ENCODE data around the gene VRK3. TPM values are rescaled to one million over a fixed set of nuclear protein-coding genes. Genes with fewer than 3 reads are reported as not detected.

The VRK3 gene
- total RNA-seq, 5 donors from 2014 or later (not counting 1 experiment from before 2014, with no cell fraction given): 84.0 to 104 (median 99.3) TPM

- no peaks in the 10 kb centered on the region for H3K27me3 Mint-ChIP-seq
- CTCF ChIA-PET: no interaction called here
- Histone ChIP-seq H3K9me3 (peaks cover 4% of the 10 kb centered on the region), H3K4me1 (ENCODE audit: control insufficient read depth in 1 of 2, extremely low read depth in 1 of 2, insufficient read depth in 2 of 2, low read length in 2 of 2) (no peaks in the 10 kb centered on the region), H3K4me3 (ENCODE audit: control insufficient read depth in 1 of 2, extremely low read depth in 1 of 2, low read length in 1 of 2) (no peak overlapping the region), H3K36me3 (ENCODE audit: control insufficient read depth in 2 of 2, extremely low read depth in 1 of 2, insufficient read depth in 1 of 2, low read length in 1 of 2) (peaks cover 27 to 77% of the 10 kb centered on the region in 2 donors), H3K27me3 (replicated peaks in 1 of 2; ENCODE audit: control insufficient read depth in 2 of 2, extremely low read depth in 1 of 2, insufficient read depth in 2 of 2, low read length in 1 of 2) (no peaks in the 10 kb centered on the region), H3K27ac (ENCODE audit: low read length) (no peak overlapping the region)
- no peak for DNase-seq
- peaks cover 9 to 16% (median 14%) of the 10 kb centered on the region in 3 donors for H3K9me3 Mint-ChIP-seq
- POLR2A ChIA-PET: no interaction called here
- WGBS (ENCODE audit: insufficient coverage): 94% methylated on average over 2 of the region's 3 CpGs
- peaks cover 66% of the 10 kb centered on the region for H3K36me3 Mint-ChIP-seq
- H3K27ac Mint-ChIP-seq: no peak overlapping the region
- peaks cover 0 to 4% (median 0%) of the 10 kb centered on the region in 3 donors for H3K4me1 Mint-ChIP-seq
- no peak for ATAC-seq (replicated peaks in 1 of 4)
- no peak overlapping the region for H3K4me3 Mint-ChIP-seq
Measured at GRCh38 chr19:50039968-50040367, 14.8 kb upstream of the VRK3 start.

- Histone ChIP-seq H3K4me1 (ENCODE audit: control insufficient read depth in 1 of 2, extremely low read depth in 1 of 2, insufficient read depth in 2 of 2, low read length in 2 of 2) (no peaks in the 10 kb centered on the region), H3K27ac (ENCODE audit: low read length) (no peak overlapping the region), H3K36me3 (ENCODE audit: control insufficient read depth in 2 of 2, extremely low read depth in 1 of 2, insufficient read depth in 1 of 2, low read length in 1 of 2) (peaks cover 19 to 77% of the 10 kb centered on the region in 2 donors), H3K4me3 (ENCODE audit: control insufficient read depth in 1 of 2, extremely low read depth in 1 of 2, low read length in 1 of 2) (no peak overlapping the region), H3K27me3 (replicated peaks in 1 of 2; ENCODE audit: control insufficient read depth in 2 of 2, extremely low read depth in 1 of 2, insufficient read depth in 2 of 2, low read length in 1 of 2) (no peaks in the 10 kb centered on the region), H3K9me3 (no peaks in the 10 kb centered on the region)
- WGBS (ENCODE audit: insufficient coverage): 94% methylated on average over 3 of the region's 3 CpGs
- Mint-ChIP-seq H3K36me3 (peaks cover 65% of the 10 kb centered on the region), H3K27me3 (no peaks in the 10 kb centered on the region), H3K4me1 (peaks cover 4 to 16% (median 4%) of the 10 kb centered on the region in 3 donors), H3K9me3 (no peaks in the 10 kb centered on the region), H3K27ac (no peak overlapping the region), H3K4me3 (no peak overlapping the region)
- ChIA-PET POLR2A (no interaction called here), CTCF (no interaction called here)
- DNase-seq: no peak
- no peak for ATAC-seq (replicated peaks in 1 of 4)
Measured at GRCh38 chr19:50036908-50037307, 11.7 kb upstream of the VRK3 start.

- peaks cover 46% of the 10 kb centered on the region for H3K36me3 Mint-ChIP-seq
- H3K4me1 ChIP-seq (ENCODE audit: control insufficient read depth in 1 of 2, extremely low read depth in 1 of 2, insufficient read depth in 2 of 2, low read length in 2 of 2): peaks cover 0 to 18% of the 10 kb centered on the region in 2 experiments
- peaks cover 17 to 42% of the 10 kb centered on the region in 2 donors for H3K36me3 ChIP-seq (ENCODE audit: control insufficient read depth in 2 of 2, extremely low read depth in 1 of 2, insufficient read depth in 1 of 2, low read length in 1 of 2)
- no peak overlapping the region for H3K4me3 ChIP-seq (ENCODE audit: control insufficient read depth in 1 of 2, extremely low read depth in 1 of 2, low read length in 1 of 2)
- DNase-seq (no peak), ATAC-seq (replicated peaks in 1 of 4) (no peak)
- CTCF ChIA-PET: no interaction called here
- H3K4me3 Mint-ChIP-seq: no peak overlapping the region
- no peaks in the 10 kb centered on the region for H3K9me3 Mint-ChIP-seq
- no peaks in the 10 kb centered on the region for H3K9me3 ChIP-seq
- 98% methylated on average over 6 of the region's 11 CpGs for WGBS (ENCODE audit: insufficient coverage)
- POLR2A ChIA-PET: no interaction called here
- peaks cover 17 to 39% (median 24%) of the 10 kb centered on the region in 3 donors for H3K4me1 Mint-ChIP-seq
- H3K27ac Mint-ChIP-seq: no peak overlapping the region
- no peaks in the 10 kb centered on the region for H3K27me3 ChIP-seq (replicated peaks in 1 of 2; ENCODE audit: control insufficient read depth in 2 of 2, extremely low read depth in 1 of 2, insufficient read depth in 2 of 2, low read length in 1 of 2)
- H3K27ac ChIP-seq (ENCODE audit: low read length): no peak overlapping the region
- no peaks in the 10 kb centered on the region for H3K27me3 Mint-ChIP-seq
Measured at GRCh38 chr19:50030937-50031336, 5.8 kb upstream of the VRK3 start.

GRCh38 chr19:50030225-50030624 is 5.1 kb upstream of the VRK3 start:
- H3K4me1 Mint-ChIP-seq: peaks cover 24 to 38% (median 30%) of the 10 kb centered on the region in 3 donors
- POLR2A ChIA-PET: no interaction called here
- no peak for DNase-seq
- H3K4me1 ChIP-seq (ENCODE audit: control insufficient read depth in 1 of 2, extremely low read depth in 1 of 2, insufficient read depth in 2 of 2, low read length in 2 of 2): peaks cover 0 to 20% of the 10 kb centered on the region in 2 experiments
- H3K27ac ChIP-seq (ENCODE audit: low read length): no peak overlapping the region
- no peaks in the 10 kb centered on the region for H3K27me3 Mint-ChIP-seq
- no peak overlapping the region for H3K4me3 Mint-ChIP-seq
- WGBS (ENCODE audit: insufficient coverage): 94% methylated on average over 6 of the region's 6 CpGs
- CTCF ChIA-PET: no interaction called here
- no peaks in the 10 kb centered on the region for H3K27me3 ChIP-seq (replicated peaks in 1 of 2; ENCODE audit: control insufficient read depth in 2 of 2, extremely low read depth in 1 of 2, insufficient read depth in 2 of 2, low read length in 1 of 2)
- H3K27ac Mint-ChIP-seq: no peak overlapping the region
- H3K36me3 Mint-ChIP-seq: peaks cover 40% of the 10 kb centered on the region
- ATAC-seq (replicated peaks in 1 of 4): no peak
- no peaks in the 10 kb centered on the region for H3K9me3 ChIP-seq
- H3K36me3 ChIP-seq (ENCODE audit: control insufficient read depth in 2 of 2, extremely low read depth in 1 of 2, insufficient read depth in 1 of 2, low read length in 1 of 2): peaks cover 17 to 36% of the 10 kb centered on the region in 2 donors
- H3K4me3 ChIP-seq (ENCODE audit: control insufficient read depth in 1 of 2, extremely low read depth in 1 of 2, low read length in 1 of 2): no peak overlapping the region
- H3K9me3 Mint-ChIP-seq: no peaks in the 10 kb centered on the region

- Histone ChIP-seq H3K4me3 (ENCODE audit: control insufficient read depth in 1 of 2, extremely low read depth in 1 of 2, low read length in 1 of 2) (peak overlapping the region in 1 of 2 donors; percentile 91), H3K9me3 (no peaks in the 10 kb centered on the region), H3K4me1 (ENCODE audit: control insufficient read depth in 1 of 2, extremely low read depth in 1 of 2, insufficient read depth in 2 of 2, low read length in 2 of 2) (peaks cover 3 to 43% of the 10 kb centered on the region in 2 experiments), H3K27me3 (replicated peaks in 1 of 2; ENCODE audit: control insufficient read depth in 2 of 2, extremely low read depth in 1 of 2, insufficient read depth in 2 of 2, low read length in 1 of 2) (no peaks in the 10 kb centered on the region), H3K36me3 (ENCODE audit: control insufficient read depth in 2 of 2, extremely low read depth in 1 of 2, insufficient read depth in 1 of 2, low read length in 1 of 2) (peaks cover 7 to 8% of the 10 kb centered on the region in 2 donors), H3K27ac (ENCODE audit: low read length) (peak overlapping the region; percentile 93)
- ChIA-PET CTCF (no interaction called here), POLR2A (no interaction called here)
- H3K36me3 Mint-ChIP-seq: peaks cover 8% of the 10 kb centered on the region
- no peak for ATAC-seq (replicated peaks in 1 of 4)
- no peaks in the 10 kb centered on the region for H3K27me3 Mint-ChIP-seq
- no peaks in the 10 kb centered on the region for H3K9me3 Mint-ChIP-seq
- peak overlapping the region; percentile 62 to 74 for H3K27ac Mint-ChIP-seq
- H3K4me3 Mint-ChIP-seq: peak overlapping the region; percentile 76 to 92 (median 87)
- no peak for DNase-seq
- H3K4me1 Mint-ChIP-seq: peaks cover 38 to 54% (median 51%) of the 10 kb centered on the region in 3 donors
- 94% methylated on average over 5 of the region's 7 CpGs for WGBS (ENCODE audit: insufficient coverage)
Measured at GRCh38 chr19:50026550-50026906, 1.4 kb upstream of the VRK3 start.

- POLR2A ChIA-PET: no interaction called here
- WGBS (ENCODE audit: insufficient coverage): 10% methylated on average over 40 of the region's 45 CpGs
Measured at GRCh38 chr19:50025794-50026549, 800 bp upstream of the VRK3 start, which contains the start of gene ZNF473. Gene ZNF473, plus strand, starts transcription at chr19:50026005. Its CDS starts 5,078 bp downstream, at chr19:50031083.

More at GRCh38 chr19:50025794-50026549, 800 bp upstream of the VRK3 start, which contains the start of gene ZNF473:
- H3K9me3 ChIP-seq: no peaks in the 10 kb centered on the region
- no peaks in the 10 kb centered on the region for H3K9me3 Mint-ChIP-seq
- peak within 1 kb of the TSS; percentile 91 to 96 for H3K4me3 ChIP-seq (ENCODE audit: control insufficient read depth in 1 of 2, extremely low read depth in 1 of 2, low read length in 1 of 2)
- H3K27me3 ChIP-seq (replicated peaks in 1 of 2; ENCODE audit: control insufficient read depth in 2 of 2, extremely low read depth in 1 of 2, insufficient read depth in 2 of 2, low read length in 1 of 2): no peaks in the 10 kb centered on the region
- H3K4me1 Mint-ChIP-seq: peaks cover 35 to 57% (median 54%) of the 10 kb centered on the region in 3 donors
- H3K36me3 ChIP-seq (ENCODE audit: control insufficient read depth in 2 of 2, extremely low read depth in 1 of 2, insufficient read depth in 1 of 2, low read length in 1 of 2): peaks cover 3 to 5% of the 10 kb centered on the region in 2 donors
- no peaks in the 10 kb centered on the region for H3K27me3 Mint-ChIP-seq
- H3K27ac Mint-ChIP-seq: peak within 1 kb of the TSS; percentile 99 to 100
- peaks cover 3% of the 10 kb centered on the region for H3K36me3 Mint-ChIP-seq
- CTCF ChIA-PET: interaction anchor here in 1 of 2 donors (0.9 kb wide), 1 partner anchor 110 kb away, joined by 3 read pairs; no protein-coding TSS in a partner anchor
- H3K4me3 Mint-ChIP-seq: peak within 1 kb of the TSS; percentile 87 to 93 (median 92)
- ATAC-seq (replicated peaks in 1 of 4): peak; percentile 80 to 81 (median 80)
- H3K27ac ChIP-seq (ENCODE audit: low read length): peak within 1 kb of the TSS; percentile 93
- peaks cover 3 to 43% of the 10 kb centered on the region in 2 experiments for H3K4me1 ChIP-seq (ENCODE audit: control insufficient read depth in 1 of 2, extremely low read depth in 1 of 2, insufficient read depth in 2 of 2, low read length in 2 of 2)
- DNase-seq: peak; percentile 82 to 95 (median 92)
